GM12892 (cell line): ENCODE data around the gene PRR5. TPM values are rescaled to one million over a fixed set of nuclear protein-coding genes. Genes with fewer than 3 reads are reported as not detected.
"Not testable (repeated sequence)": the region's sequence is repeated elsewhere in the genome, so short reads cannot be mapped to it uniquely, and the experiment has no call there.

Experiments used
- DNase-seq: peaks from one replicate; pipeline ENCODE4 v3.0.0; 2011; ENCODE audit not compliant: insufficient read length
- FAIRE-seq: peaks from 2 replicates; lab custom pipeline; 2011; peaks lifted over from hg19 to GRCh38; lab: Jason Lieb, UNC
- POLR2A ChIP-seq: IDR thresholded peaks from 2 replicates; pipeline ENCODE4 v1.6.1; 2011; ENCODE audit warnings: low read depth, low read length, control low read depth
- POLR2AphosphoS5 ChIP-seq: IDR thresholded peaks from 2 replicates; pipeline ENCODE4 v1.6.1; 2011; ENCODE audit warnings: low read depth, low read length, control low read depth
- TAF1 ChIP-seq: IDR thresholded peaks from 2 replicates; pipeline ENCODE4 v1.6.1; 2011; ENCODE audit warnings: low read depth, mild to moderate bottlenecking, control low read depth, low read length, borderline replicate concordance
- polyA plus RNA-seq: library from polyadenylated mRNA; unstranded; fragments of >200 nt; gene quantifications from one replicate; pipeline ENCODE4 v1.2.1, GENCODE V29; 2012; ENCODE audit warnings: missing spikeins, inconsistent platforms; ENCODE audit not compliant: missing spikeins

Gene PRR5
- 0.66 TPM for polyA plus RNA-seq

- TF ChIP-seq TAF1 (no peak), POLR2A (no peak), POLR2AphosphoS5 (no peak)
- FAIRE-seq (no peak), DNase-seq (peak; percentile 66)
Measured at GRCh38 chr22:44701824-44702478, at the start of gene PRR5. TSS of gene PRR5 (plus strand) at chr22:44702204. CDS start at chr22:44702475, 271 bp downstream.

GRCh38 chr22:44652866-44653265 is 49.1 kb upstream of the PRR5 start:
- not testable (repeated sequence) for DNase-seq, FAIRE-seq

- no peak for FAIRE-seq
- TF ChIP-seq POLR2AphosphoS5 (no peak), POLR2A (no peak), TAF1 (no peak)
- DNase-seq, result peak; percentile 1
Measured at GRCh38 chr22:44658311-44658953, 43.6 kb upstream of the PRR5 start.

- no peak for FAIRE-seq
- TF ChIP-seq POLR2A (no peak), TAF1 (no peak), POLR2AphosphoS5 (no peak)
- DNase-seq, result no peak
Measured at GRCh38 chr22:44659140-44659539, 42.9 kb upstream of the PRR5 start.

GRCh38 chr22:44660051-44660830 is 41.8 kb upstream of the PRR5 start:
- FAIRE-seq (no peak), DNase-seq (no peak)
- TF ChIP-seq POLR2A, result no peak
- no peak for TF ChIP-seq TAF1

GRCh38 chr22:44661070-44661469 is 40.9 kb upstream of the PRR5 start:
- no peak for DNase-seq
- TF ChIP-seq TAF1 (no peak), POLR2A (no peak)
- FAIRE-seq, result no peak

- no peak for TF ChIP-seq POLR2A
- no peak for TF ChIP-seq TAF1
- no peak for FAIRE-seq
- DNase-seq, result no peak
Measured at GRCh38 chr22:44661659-44662569, 40.1 kb upstream of the PRR5 start.

GRCh38 chr22:44663256-44663999 is 38.6 kb upstream of the PRR5 start:
- TF ChIP-seq TAF1, result no peak
- TF ChIP-seq POLR2A, result no peak
- no peak for TF ChIP-seq POLR2AphosphoS5
- DNase-seq (no peak), FAIRE-seq (no peak)

GRCh38 chr22:44664149-44664548 is 37.9 kb upstream of the PRR5 start:
- no peak for FAIRE-seq
- DNase-seq, result no peak

GRCh38 chr22:44665115-44665514 is 36.9 kb upstream of the PRR5 start:
- TF ChIP-seq TAF1 (no peak), POLR2A (no peak), POLR2AphosphoS5 (no peak)
- no peak for DNase-seq
- FAIRE-seq, result no peak

More at GRCh38 chr22:44664149-44664548, 37.9 kb upstream of the PRR5 start:
- TF ChIP-seq POLR2A (no peak), POLR2AphosphoS5 (no peak), TAF1 (no peak)

- DNase-seq, result no peak
- FAIRE-seq, result no peak
- no peak for TF ChIP-seq POLR2AphosphoS5
- no peak for TF ChIP-seq POLR2A
- TF ChIP-seq TAF1, result no peak
Measured at GRCh38 chr22:44666207-44666585, 35.8 kb upstream of the PRR5 start.
